ENCODE results near the gene SLC35G2.
A peak's percentile ranks its signal among the peaks of the same experiment; 100 is the strongest.

GRCh38 chr3:136836511-136837156 is 17.7 kb downstream of the SLC35G2 start:
- peak; percentile 14; the same call in 1 of the 2 replicates for TF ChIP-seq POLR2AphosphoS5 (IDR thresholded peaks at IDR 0.05; ENCODE audit: borderline replicate concordance, low read depth, low read length)
- no peak for TF ChIP-seq EZH2 (IDR thresholded peaks at IDR 0.05)
- TF ChIP-seq FOXP2 (optimal IDR thresholded peaks at IDR 0.05; ENCODE audit: control extremely low read depth, extremely low read length, insufficient read depth), result no peak
